HG02970 (cell line): ENCODE data around the gene MYLK3.
"Not testable (repeated sequence)": the region's sequence is repeated elsewhere in the genome, so short reads cannot be mapped to it uniquely, and the experiment has no call there.

ENCODE experiments used
- ATAC-seq: cut with Tn5 transposase; IDR thresholded peaks from one replicate; pipeline ENCODE4 v1.9.1; 2021; ENCODE audit warnings: mild to moderate bottlenecking, moderate library complexity, moderate number of reproducible peaks; ENCODE audit not compliant: unreplicated experiment, low FRiP score

MYLK3 gene

GRCh38 chr16:46747777-46748651, at the start of gene MYLK3:
MYLK3 (minus strand) TSS chr16:46748344; CDS start chr16:46748193, 151 bp downstream.
- ATAC-seq = no peak

- ATAC-seq = no peak
Observed at GRCh38 chr16:46797501-46797900, 49.4 kb upstream of the MYLK3 start.

DNA sequence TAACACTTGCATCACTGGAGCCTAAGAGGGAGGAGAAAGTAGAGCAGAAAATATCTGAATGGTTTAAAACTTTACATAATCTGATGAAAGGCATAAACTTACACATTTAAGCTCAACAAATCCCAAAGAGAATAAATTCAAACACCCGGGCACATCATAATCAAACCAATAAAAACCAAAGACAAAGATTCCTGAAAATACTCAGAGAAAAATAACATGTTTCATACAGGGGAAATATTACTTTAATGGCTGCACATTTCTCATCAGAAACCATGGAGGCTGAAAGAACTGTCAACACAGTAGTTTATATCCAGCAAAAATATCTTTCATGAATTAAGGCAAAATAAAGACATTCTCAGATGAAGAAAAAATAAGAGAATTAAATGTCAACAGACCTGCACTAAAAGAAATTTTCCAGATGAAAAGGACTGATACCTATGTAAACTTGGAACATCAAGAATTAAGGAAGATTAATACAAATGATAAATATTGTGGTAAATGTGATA, 48.7 kb upstream of the MYLK3 start:
- ATAC-seq = no peak

DNA sequence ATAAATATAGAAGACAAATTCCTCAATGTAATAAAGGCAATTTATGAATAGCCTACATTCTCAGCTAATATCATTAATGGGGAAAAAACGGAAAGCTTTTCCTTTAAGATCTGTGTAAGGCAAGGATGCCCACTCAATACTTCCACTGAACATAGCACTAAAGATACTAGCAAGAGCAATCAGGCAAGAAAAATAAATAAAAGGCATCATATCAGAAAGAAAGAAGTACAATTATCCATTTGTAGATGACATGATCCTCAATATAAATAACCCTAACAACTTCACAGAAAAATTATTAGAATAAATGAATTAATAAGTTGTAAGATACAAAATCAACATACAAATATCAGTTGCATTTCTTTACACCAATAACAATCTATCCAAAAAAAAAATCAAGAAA, 45.7 kb upstream of the MYLK3 start:
- no peak for ATAC-seq

GRCh38 chr16:46790599-46791270, 42.6 kb upstream of the MYLK3 start:
- ATAC-seq = no peak

- peak; percentile 85 for ATAC-seq
Observed at GRCh38 chr16:46789499-46790414, 41.6 kb upstream of the MYLK3 start.

- ATAC-seq = no peak
Observed at GRCh38 chr16:46788891-46789474, 40.8 kb upstream of the MYLK3 start.

DNA sequence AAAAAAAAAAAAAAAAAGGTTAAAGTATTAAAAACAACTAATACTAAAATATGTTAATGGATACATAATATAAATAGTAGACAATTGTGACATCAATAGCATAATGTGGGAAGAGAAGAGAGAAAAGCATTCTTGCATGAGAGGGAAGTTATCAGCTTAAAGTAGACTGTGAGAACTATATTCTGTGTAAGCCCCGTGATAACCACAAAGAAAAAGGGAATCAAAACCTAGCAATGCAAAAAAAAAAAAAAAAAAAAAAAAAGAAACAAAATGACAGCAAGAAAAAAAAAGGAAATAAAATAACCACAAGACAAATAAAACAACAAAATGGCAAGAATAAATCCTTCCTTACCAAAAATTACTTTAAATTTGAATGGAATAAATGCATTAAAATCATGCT, 39.8 kb upstream of the MYLK3 start:
- ATAC-seq = no peak

DNA sequence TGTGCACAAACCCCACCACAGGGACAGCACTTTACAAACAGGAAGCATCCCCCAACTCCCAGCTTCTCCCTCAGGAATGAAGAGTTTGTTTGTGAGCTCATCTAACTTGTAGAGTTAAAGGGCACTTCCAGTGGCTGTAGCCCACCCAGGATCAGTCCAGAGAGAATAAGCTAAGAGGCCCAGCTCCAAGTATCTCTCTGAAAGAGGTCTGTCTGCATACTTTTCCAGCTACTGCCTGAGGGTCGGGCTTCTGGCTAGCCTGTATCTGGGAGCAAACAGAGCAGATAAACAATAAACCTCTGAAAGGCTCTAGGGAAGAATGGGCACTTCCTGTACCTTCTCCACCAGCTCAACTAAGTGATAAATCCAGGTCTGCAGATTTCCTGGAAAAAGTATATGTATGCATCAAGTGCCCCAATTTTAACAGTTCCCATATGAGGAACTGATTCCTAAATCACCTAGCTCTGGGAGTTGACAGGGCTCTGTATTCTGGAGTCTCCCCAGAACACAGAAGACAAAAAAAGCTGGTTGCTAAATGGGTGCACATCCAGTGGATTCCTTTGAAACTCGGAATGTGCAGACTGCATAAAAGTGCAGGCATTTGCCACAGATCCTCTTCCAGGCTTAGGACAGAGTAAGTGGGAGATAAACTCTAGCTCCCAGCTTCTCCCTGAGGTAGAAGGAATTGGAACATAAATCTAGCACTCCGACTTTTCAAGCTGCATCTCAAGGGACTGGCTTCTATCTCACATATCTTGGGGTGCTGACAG, 37.1 kb upstream of the MYLK3 start:
- ATAC-seq = no peak

DNA sequence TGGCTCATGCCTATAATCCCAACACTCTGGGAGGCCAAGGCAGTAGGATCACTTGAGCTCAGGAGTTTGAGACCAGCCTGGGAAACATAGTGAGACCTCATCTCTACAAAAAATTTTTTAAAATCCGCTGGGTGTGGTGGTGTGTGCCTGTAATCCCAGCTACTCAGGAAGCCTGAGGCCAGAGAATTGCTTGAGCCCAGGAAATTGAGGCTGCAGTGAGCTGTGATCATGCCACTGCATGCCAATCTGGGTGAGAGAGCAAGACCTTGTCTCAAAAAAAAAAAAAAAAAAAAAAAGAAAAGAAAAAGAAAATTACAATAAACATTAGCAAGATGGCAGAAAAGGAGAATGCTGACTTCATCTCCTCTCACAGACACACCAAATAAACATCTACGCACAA, 36.4 kb upstream of the MYLK3 start:
- not testable (repeated sequence) for ATAC-seq

GRCh38 chr16:46783800-46784199, 35.7 kb upstream of the MYLK3 start:
- no peak for ATAC-seq

- ATAC-seq = no peak
Observed at GRCh38 chr16:46782320-46782719, 34.2 kb upstream of the MYLK3 start.

GRCh38 chr16:46777804-46778203, 29.7 kb upstream of the MYLK3 start:
- ATAC-seq = no peak

DNA sequence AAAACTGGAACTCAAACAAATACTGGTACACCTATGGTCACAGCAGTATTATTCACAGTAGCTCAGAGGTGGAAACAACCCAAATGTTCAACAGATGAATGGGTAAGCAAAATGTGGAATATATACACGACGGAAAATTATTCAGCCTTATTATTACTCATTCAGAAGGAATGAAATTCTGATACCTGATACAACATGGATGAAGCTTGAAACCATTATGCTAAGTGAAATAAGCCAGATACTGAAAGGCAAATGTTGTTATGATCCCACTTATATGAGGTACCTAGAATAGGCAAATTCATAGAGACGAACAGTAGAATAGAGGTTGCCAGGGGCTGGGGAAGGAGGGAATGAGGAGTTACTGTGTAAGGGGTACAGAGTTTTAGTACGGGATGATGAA, 27.1 kb upstream of the MYLK3 start:
- ATAC-seq = no peak

DNA sequence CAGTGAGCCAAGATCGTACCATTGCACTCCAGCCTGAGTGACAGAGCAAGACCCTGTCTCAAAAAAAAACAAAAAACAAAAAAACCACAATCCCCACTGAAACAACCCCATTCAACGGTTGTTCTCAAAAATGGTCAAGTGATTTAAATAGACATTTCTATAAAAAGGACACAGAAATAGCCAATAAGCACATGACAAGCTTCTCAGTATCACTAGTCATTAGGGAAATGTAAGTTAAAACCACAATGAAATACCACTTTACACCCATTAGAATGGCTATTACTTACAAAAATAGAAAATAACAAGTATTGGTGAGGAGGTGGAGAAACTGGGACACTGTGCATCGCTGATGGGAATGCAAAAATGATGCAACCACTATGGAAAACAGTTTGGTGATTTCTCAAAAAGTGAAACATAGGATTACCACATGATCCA, 26.6 kb upstream of the MYLK3 start:
- no peak for ATAC-seq

DNA sequence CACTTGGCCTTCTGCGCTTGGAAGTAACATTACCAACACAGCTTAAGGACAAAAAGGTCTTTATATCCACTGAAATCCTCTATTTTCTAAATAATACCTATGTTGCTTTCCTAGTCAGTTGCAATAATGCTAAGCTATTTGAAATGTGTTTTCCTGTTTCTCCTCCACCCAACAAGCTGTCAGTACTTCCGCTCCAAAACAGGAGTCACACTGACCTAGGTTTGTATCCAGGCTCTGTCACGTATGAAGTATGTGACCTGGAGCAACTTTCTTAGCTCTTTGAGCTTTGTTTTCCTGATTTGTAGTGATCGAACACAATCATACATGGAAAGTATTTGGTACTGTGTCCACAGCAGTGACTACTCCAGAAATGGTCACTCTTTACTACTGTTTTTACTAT, 24.3 kb upstream of the MYLK3 start:
- no peak for ATAC-seq

DNA sequence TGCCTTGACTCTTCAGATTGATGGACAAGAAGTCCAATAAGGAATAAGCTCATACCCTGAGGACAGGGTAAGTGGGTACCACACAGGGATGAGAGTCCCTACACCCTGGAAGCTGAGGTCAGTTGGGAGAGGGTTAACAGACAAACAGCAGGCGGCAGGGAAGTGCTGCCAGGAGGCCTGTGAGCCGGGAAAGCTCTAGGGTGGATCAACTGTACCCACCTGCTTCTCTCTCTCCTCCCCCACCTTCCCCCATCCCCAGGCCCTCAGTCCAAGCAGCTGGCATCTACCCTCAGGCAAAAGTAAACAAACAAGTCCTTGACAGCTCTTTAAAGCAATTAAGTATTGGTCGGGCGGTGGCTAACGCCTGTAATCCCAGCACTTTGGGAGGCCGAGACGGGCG, 20.7 kb upstream of the MYLK3 start:
- no peak for ATAC-seq

- ATAC-seq = no peak
Observed at GRCh38 chr16:46765050-46765449, 16.9 kb upstream of the MYLK3 start.

GRCh38 chr16:46763147-46763546, 15.0 kb upstream of the MYLK3 start:
- ATAC-seq = no peak
